ENCODE results near the gene ZNF77. TPM values are rescaled to one million over a fixed set of nuclear protein-coding genes. Genes with fewer than 3 reads are reported as not detected.
"Not testable (repeated sequence)": the region's sequence is repeated elsewhere in the genome, so short reads cannot be mapped to it uniquely, and the experiment has no call there.

Gene ZNF77
- total RNA-seq, 6 experiments from 2014 or later, result 1.1 to 1.5 (median 1.3) TPM

- Histone ChIP-seq H3K27ac (peak within 1 kb of the TSS; percentile 54 to 68 (median 66)), H3K36me3 (no peaks in the 10 kb centered on the region), H3K27me3 (no peaks in the 10 kb centered on the region), H3K9me3 (no peaks in the 10 kb centered on the region), H3K4me1 (peaks cover 0 to 7% (median 2%) of the 10 kb centered on the region in 4 donors), H3K4me3 (peak within 1 kb of the TSS; percentile 70 to 78 (median 73))
- DNase-seq, result peak; percentile 100
- ATAC-seq, result peak; percentile 98 to 99 (median 98)
- TF ChIP-seq CTCF (IDR thresholded peaks at IDR 0.05) (no peak), POLR2A (IDR thresholded peaks at IDR 0.05) (peak; percentile 49)
- intact Hi-C loops (cut with DNase I), result no loop called here
- WGBS (ENCODE audit: insufficient coverage, low coverage, low lambda C conversion rate, missing lambda C conversion rate), result under 1% methylated on average over 36 of the region's 100 CpGs
These were observed 44.2 kb downstream of the ZNF77 start, which contains the start of gene ZNF57 for GRCh38 chr19:2900296-2901252. TSS of gene ZNF57 (plus strand) at chr19:2900928. CDS start at chr19:2901046, 118 bp downstream.

- 67% methylated on average over 8 of the region's 8 CpGs for WGBS (ENCODE audit: insufficient coverage, low coverage, low lambda C conversion rate, missing lambda C conversion rate)
- H3K36me3 ChIP-seq, result no peaks in the 10 kb centered on the region
- TF ChIP-seq POLR2A (IDR thresholded peaks at IDR 0.05), result no peak
- TF ChIP-seq CTCF (IDR thresholded peaks at IDR 0.05), result no peak
- H3K4me1 ChIP-seq, result peaks cover 0 to 5% (median 0%) of the 10 kb centered on the region in 4 donors
- DNase-seq (no peak), ATAC-seq (no peak)
- H3K27ac ChIP-seq, result no peak overlapping the region
- H3K27me3 ChIP-seq, result no peaks in the 10 kb centered on the region
- intact Hi-C loops (cut with DNase I), result no loop called here
- no peaks in the 10 kb centered on the region for H3K9me3 ChIP-seq
- H3K4me3 ChIP-seq, result no peak overlapping the region
These were observed 48.1 kb downstream of the ZNF77 start for GRCh38 chr19:2896694-2897093.

- WGBS (ENCODE audit: insufficient coverage, low coverage, low lambda C conversion rate, missing lambda C conversion rate), result 66% methylated on average over 8 of the region's 8 CpGs
- ATAC-seq; intact Hi-C loops (cut with DNase I); H3K9me3 ChIP-seq; H3K27ac ChIP-seq; H3K4me3 ChIP-seq; DNase-seq; H3K27me3 ChIP-seq; H3K36me3 ChIP-seq; H3K4me1 ChIP-seq: not testable (repeated sequence)
These were observed 54.2 kb downstream of the ZNF77 start for GRCh38 chr19:2890531-2890930.

GRCh38 chr19:2888731-2889224, 56.0 kb downstream of the ZNF77 start:
- DNase-seq, result no peak
- Histone ChIP-seq H3K9me3 (no peaks in the 10 kb centered on the region), H3K4me3 (no peak overlapping the region), H3K4me1 (no peaks in the 10 kb centered on the region), H3K27ac (no peak overlapping the region), H3K27me3 (no peaks in the 10 kb centered on the region), H3K36me3 (no peaks in the 10 kb centered on the region)
- no peak for TF ChIP-seq POLR2A (IDR thresholded peaks at IDR 0.05)
- TF ChIP-seq CTCF (IDR thresholded peaks at IDR 0.05), result no peak
- peak in 1 of 4 donors; percentile 14 for ATAC-seq
- intact Hi-C loops (cut with DNase I), result no loop called here
- 68% methylated on average over 6 of the region's 37 CpGs for WGBS (ENCODE audit: insufficient coverage, low coverage, low lambda C conversion rate, missing lambda C conversion rate)

- TF ChIP-seq POLR2A (IDR thresholded peaks at IDR 0.05) (no peak), CTCF (IDR thresholded peaks at IDR 0.05) (peak; percentile 64 to 75 (median 68))
- Histone ChIP-seq H3K27ac (no peak overlapping the region), H3K27me3 (no peaks in the 10 kb centered on the region), H3K4me3 (no peak overlapping the region), H3K4me1 (no peaks in the 10 kb centered on the region), H3K9me3 (no peaks in the 10 kb centered on the region), H3K36me3 (no peaks in the 10 kb centered on the region)
- intact Hi-C loops (cut with DNase I), result no loop called here
- DNase-seq (no peak), ATAC-seq (peak; percentile 86 to 95 (median 90))
- 12% methylated on average over 8 of the region's 9 CpGs for WGBS (ENCODE audit: insufficient coverage, low coverage, low lambda C conversion rate, missing lambda C conversion rate)
These were observed 57.3 kb downstream of the ZNF77 start for GRCh38 chr19:2887391-2887914.
